Tibial nerve (tissue), 4 donors: ENCODE data around the gene TMUB1.

ENCODE experiments used
- CTCF ChIP-seq, 5 experiments: fragments of 200-600 bp in 3 of 5; fragments of 450-650 bp in 2 of 5; sonication (generic) in 3 of 5; IDR thresholded peaks; one replicate each; pipeline ENCODE4 v1.5.1; 2016 to 2019; ENCODE audit warnings: antibody characterized with exemption in 5 of 5, mild to moderate bottlenecking in 3 of 5, moderate library complexity in 2 of 5
- EP300 ChIP-seq, 2 donors: sonication (generic); formaldehyde crosslinking; IDR thresholded peaks; one replicate each; pipeline ENCODE4 v1.6.1; 2017; ENCODE audit warnings: antibody characterized with exemption in 2 of 2, mild to moderate bottlenecking in 1 of 2
- POLR2A ChIP-seq, 2 donors: fragments of 450-650 bp; IDR thresholded peaks; one replicate each; pipeline ENCODE4 v1.6.1; 2017; ENCODE audit warnings: antibody characterized with exemption in 2 of 2, mild to moderate bottlenecking in 2 of 2, moderate library complexity in 2 of 2

GRCh38 chr7:151087245-151088018 is 4.1 kb upstream of the TMUB1 start:
- TF ChIP-seq POLR2A (IDR thresholded peaks at IDR 0.05), result no peak
- TF ChIP-seq CTCF (IDR thresholded peaks at IDR 0.05), result peak; percentile 17 to 50 (median 45)
- peak in 1 of 2 donors; percentile 23 for TF ChIP-seq EP300 (IDR thresholded peaks at IDR 0.05)
